Body of pancreas (tissue), 4 donors: Measurements from ENCODE around the gene NAALADL1. TPM values are rescaled to one million over a fixed set of nuclear protein-coding genes. Genes with fewer than 3 reads are reported as not detected.

Experiments
- ATAC-seq: fragments of 150-250 bp; one replicate; pipeline ENCODE4 v1.9.1; 2016
- DNase-seq, 4 donors: peaks; one replicate each; pipeline ENCODE4 v3.0.0-alpha.2; 2019
- H3K27ac ChIP-seq, 4 donors: fragments of 200-600 bp; sonication (generic); 1 replicate in 3 of 4; 2 replicates in 1 of 4; pipeline versions ENCODE4 v1.5.1 to v1.6.1; 2016 to 2019; ENCODE audit warnings: mild to moderate bottlenecking in 1 of 4, mixed read lengths in 1 of 4, moderate library complexity in 1 of 4
- H3K27me3 ChIP-seq, 2 donors: fragments of 200-600 bp; sonication (generic); one replicate each; pipeline ENCODE4 v1.6.0; 2016; ENCODE audit warnings: mild to moderate bottlenecking in 1 of 2
- H3K36me3 ChIP-seq, 2 donors: fragments of 200-600 bp; sonication (generic); replicated peaks in 1 of 2; 2 replicates each; pipeline ENCODE4 v1.5.1; 2016; ENCODE audit warnings: low read depth in 2 of 2; ENCODE audit not compliant: insufficient read depth in 1 of 2
- H3K4me1 ChIP-seq: fragments of 200-600 bp; sonication (generic); one replicate; pipeline ENCODE4 v1.6.0; 2016
- H3K4me3 ChIP-seq, 2 donors: fragments of 200-600 bp; sonication (generic); 1 replicate in 1 of 2; 2 replicates in 1 of 2; pipeline ENCODE4 v1.5.1; 2016 to 2019
- H3K9me3 ChIP-seq, 3 donors: fragments of 200-600 bp; sonication (generic); 1 replicate in 2 of 3; 2 replicates in 1 of 3; pipeline ENCODE4 v1.5.1; 2016
- CTCF ChIP-seq, 7 experiments: fragments of 450-650 bp in 4 of 7; fragments of 200-600 bp in 3 of 7; sonication (generic) in 3 of 7; IDR thresholded peaks; one replicate each; pipeline ENCODE4 v1.5.1; 2016 to 2019; ENCODE audit warnings: antibody characterized with exemption in 7 of 7
- POLR2A ChIP-seq, 3 donors: fragments of 450-650 bp; IDR thresholded peaks; one replicate each; pipeline ENCODE4 v1.6.1; 2016; ENCODE audit warnings: antibody characterized with exemption in 3 of 3, mild to moderate bottlenecking in 2 of 3
- WGBS, 2 donors: methylation state at CpG; one replicate each; pipeline ENCODE4 v1.1.5; 2017; 5-methylcytosine and 5-hydroxymethylcytosine counted together
- intact Hi-C: fragments of 100-400 bp; cut with DNase I; formaldehyde crosslinking; loops from one replicate; pipeline ENCODE4 v1.15.1; 2023
- total RNA-seq, 2 donors: library from RNA; depleted of rRNA; stranded (reverse); fragments of >200 nt; gene quantifications; one replicate each; pipeline ENCODE4 v1.1.0, GENCODE V29; 2016

Gene NAALADL1
- 10 to 100 TPM in 1 of 2 donors, 1 to 10 TPM in 1; 1.6 to 11.5 TPM for total RNA-seq

DNA sequence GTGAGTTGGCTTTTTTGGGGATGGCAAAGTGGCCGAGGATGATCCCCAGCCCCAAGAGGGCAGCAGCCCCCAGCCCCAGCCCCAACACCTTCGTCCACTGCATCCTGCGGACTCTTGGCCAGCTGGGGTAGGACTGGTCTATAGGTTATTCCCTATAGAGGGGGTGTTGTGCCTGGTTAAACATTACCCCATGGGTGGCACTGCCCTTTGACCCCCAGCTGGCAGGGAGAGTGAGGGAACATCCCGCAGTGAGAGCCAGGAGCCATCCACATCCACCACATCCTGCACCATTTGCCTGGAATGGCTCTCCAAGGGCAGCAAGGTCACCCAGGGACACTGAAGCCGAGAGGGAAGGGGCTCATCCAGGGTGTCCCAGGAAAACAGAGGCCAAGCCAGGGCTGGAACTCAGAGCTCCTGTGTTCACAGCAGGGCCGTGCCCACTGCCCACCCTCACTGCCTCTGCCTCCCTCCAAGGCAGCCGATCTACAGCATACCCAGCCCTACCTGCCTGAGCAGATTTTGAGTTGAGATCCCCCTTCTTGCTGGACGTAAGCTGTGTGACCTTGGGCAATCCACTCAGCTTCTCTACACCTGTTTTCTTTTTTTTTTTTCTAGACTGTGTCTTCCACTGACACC is at the start of gene NAALADL1:
TSS of gene NAALADL1 (minus strand) at position 135 of the 636 bp plus-strand sequence. CDS start at position 103, 32 bp downstream.
- no peak within 1 kb of the TSS for H3K27ac ChIP-seq
- no peak for DNase-seq
- H3K4me1 ChIP-seq, result no peaks in the 10 kb centered on the region
- no peaks in the 10 kb centered on the region for H3K9me3 ChIP-seq
- no peaks in the 10 kb centered on the region for H3K27me3 ChIP-seq
- no peaks in the 10 kb centered on the region for H3K36me3 ChIP-seq
- 54 to 68% methylated on average over 4 to 7 of the region's 8 CpGs for WGBS, 2 donors
- ATAC-seq, result no peak
- TF ChIP-seq POLR2A (IDR thresholded peaks at IDR 0.05) (no peak), CTCF (IDR thresholded peaks at IDR 0.05) (no peak)
- no peak within 1 kb of the TSS for H3K4me3 ChIP-seq
- intact Hi-C loops, result no loop called here

GRCh38 chr11:65107751-65108468 is 49.6 kb upstream of the NAALADL1 start:
- H3K4me1 ChIP-seq, result peaks cover 54% of the 10 kb centered on the region
- no peak overlapping the region for H3K27ac ChIP-seq
- H3K36me3 ChIP-seq, result peaks cover 0 to 7% of the 10 kb centered on the region in 2 donors
- no peaks in the 10 kb centered on the region for H3K27me3 ChIP-seq
- intact Hi-C loops, result no loop called here
- 94 to 97% methylated on average over 31 to 43 of the region's 52 CpGs for WGBS, 2 donors
- DNase-seq (no peak), ATAC-seq (no peak)
- H3K9me3 ChIP-seq, result no peaks in the 10 kb centered on the region
- H3K4me3 ChIP-seq, result no peak overlapping the region
- TF ChIP-seq POLR2A (IDR thresholded peaks at IDR 0.05) (no peak), CTCF (IDR thresholded peaks at IDR 0.05) (no peak)

GRCh38 chr11:65107078-65107477 is 48.7 kb upstream of the NAALADL1 start:
- DNase-seq, result no peak
- H3K4me1 ChIP-seq, result peaks cover 54% of the 10 kb centered on the region
- H3K36me3 ChIP-seq, result peaks cover 0 to 7% of the 10 kb centered on the region in 2 donors
- no peak overlapping the region for H3K27ac ChIP-seq
- no peaks in the 10 kb centered on the region for H3K9me3 ChIP-seq
- no peaks in the 10 kb centered on the region for H3K27me3 ChIP-seq
- 91 to 93% methylated on average over 8 to 14 of the region's 15 CpGs for WGBS, 2 donors
- intact Hi-C loops, result no loop called here
- no peak overlapping the region for H3K4me3 ChIP-seq
- no peak for ATAC-seq
- TF ChIP-seq POLR2A (IDR thresholded peaks at IDR 0.05) (no peak), CTCF (IDR thresholded peaks at IDR 0.05) (no peak)

DNA sequence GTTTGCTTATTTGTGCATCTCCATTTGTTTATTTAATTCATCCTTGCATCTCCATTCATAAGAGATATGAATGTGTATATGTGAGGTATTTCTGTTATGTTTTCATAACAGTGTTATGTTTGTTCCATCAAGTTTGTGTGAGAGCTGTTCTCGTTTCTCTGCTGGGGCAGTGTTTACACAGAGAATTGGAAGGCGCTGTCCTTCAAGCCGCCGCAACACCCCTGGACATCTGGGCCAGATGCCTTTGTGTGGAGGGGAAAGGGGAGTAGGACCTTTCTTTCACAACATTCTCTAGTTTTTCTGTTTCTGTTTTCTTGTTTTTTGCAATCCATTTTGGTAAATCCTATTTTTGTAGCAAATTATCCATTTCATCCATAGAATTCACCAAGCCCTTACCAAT is 46.3 kb upstream of the NAALADL1 start:
- 18 to 22% methylated on average over 4 of the region's 4 CpGs for WGBS, 2 donors
- no peak overlapping the region for H3K4me3 ChIP-seq
- peaks cover 0 to 7% of the 10 kb centered on the region in 2 donors for H3K36me3 ChIP-seq
- peak overlapping the region in 3 of 4 donors; percentile 64 to 78 (median 72) for H3K27ac ChIP-seq
- intact Hi-C loops, result no loop called here
- TF ChIP-seq POLR2A (IDR thresholded peaks at IDR 0.05) (no peak), CTCF (IDR thresholded peaks at IDR 0.05) (no peak)
- H3K4me1 ChIP-seq, result peaks cover 52% of the 10 kb centered on the region
- ATAC-seq (no peak), DNase-seq (no peak)
- no peaks in the 10 kb centered on the region for H3K9me3 ChIP-seq
- no peaks in the 10 kb centered on the region for H3K27me3 ChIP-seq
